Measurements from ENCODE around the gene SYPL2.
"Not testable (repeated sequence)": the region's sequence is repeated elsewhere in the genome, so short reads cannot be mapped to it uniquely, and the experiment has no call there.

Gene SYPL2

DNA sequence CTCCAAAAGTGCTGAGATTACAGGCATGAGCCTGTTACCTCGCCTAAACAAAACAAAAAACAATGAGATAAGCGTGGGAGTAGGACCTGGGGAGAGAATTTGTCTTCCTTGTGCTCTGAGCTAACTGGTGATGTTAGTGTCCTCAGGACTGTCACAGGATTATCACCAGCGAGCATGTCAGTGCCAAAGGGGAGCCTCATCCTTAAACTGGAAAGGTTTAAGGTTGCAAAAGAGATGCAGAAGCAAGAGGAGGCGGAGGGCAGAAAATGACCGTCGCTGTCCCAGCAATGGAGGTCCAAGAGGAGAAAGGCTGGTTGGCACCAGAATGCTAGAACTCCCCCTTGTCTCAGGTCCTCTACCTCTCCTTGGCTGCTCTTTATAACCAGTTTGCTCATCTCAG lies 3.9 kb downstream of the SYPL2 start:
- DNase-seq (ENCODE audit: low read depth in 2 of 3, low spot score in 2 of 3): no peak

DNA sequence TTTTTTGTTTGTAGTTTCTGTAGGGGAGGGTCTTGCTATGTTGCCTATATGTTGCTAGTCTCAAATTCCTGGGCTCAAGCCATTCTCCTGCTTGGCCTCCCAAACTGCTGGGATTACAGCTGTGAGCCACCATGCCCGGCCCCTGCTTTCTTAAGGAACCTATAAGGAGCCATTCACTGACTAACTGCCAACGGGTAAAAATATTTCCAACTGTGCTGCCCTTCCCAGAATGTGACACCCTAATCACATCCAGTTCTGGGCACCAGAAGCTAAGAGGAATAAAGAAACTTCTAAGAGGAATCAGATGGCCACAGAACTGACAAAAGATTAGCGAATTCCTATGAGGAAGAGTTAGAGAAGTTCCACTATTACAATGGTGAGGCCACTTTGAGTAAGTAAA lies 6.4 kb downstream of the SYPL2 start:
- no peak for DNase-seq (ENCODE audit: low read depth in 2 of 3, low spot score in 2 of 3)

DNA sequence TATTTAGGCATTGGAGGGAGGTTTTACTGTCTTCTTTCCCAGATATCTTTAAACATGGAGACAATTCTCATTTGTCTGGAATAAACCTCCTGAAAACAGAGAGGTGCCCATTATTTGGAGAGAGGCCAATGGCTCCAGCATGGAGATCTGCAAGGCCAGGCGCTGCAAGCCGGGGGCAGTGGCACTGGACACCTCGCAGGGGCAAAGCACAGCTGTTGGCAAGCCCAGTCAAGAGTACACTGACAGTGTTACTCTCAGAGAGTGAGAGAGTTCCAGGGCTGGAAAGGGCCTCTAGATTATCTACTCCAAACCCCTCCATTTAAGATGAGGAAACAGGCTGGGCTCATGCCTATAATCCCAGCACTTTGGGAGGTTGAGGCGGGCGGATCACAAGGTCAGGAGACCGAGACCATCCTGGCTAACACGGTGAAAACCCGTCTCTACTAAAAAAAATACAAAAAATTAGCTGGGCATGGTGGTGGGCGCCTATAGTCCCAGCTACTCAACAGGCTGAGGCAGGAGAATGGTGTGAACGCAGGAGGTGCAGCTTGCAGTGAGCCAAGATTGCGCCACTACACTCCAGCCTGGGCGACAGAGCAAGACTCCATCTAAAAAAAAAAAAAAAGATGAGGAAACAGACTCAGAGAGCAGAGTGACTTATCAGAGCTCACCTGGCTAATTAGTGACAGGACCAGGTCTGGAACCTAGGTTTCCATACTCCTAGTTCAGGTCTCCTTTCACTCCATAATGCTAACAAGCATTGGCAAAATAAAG lies 7.1 kb downstream of the SYPL2 start:
- DNase-seq (ENCODE audit: low read depth in 2 of 3, low spot score in 2 of 3): not testable (repeated sequence)

DNA sequence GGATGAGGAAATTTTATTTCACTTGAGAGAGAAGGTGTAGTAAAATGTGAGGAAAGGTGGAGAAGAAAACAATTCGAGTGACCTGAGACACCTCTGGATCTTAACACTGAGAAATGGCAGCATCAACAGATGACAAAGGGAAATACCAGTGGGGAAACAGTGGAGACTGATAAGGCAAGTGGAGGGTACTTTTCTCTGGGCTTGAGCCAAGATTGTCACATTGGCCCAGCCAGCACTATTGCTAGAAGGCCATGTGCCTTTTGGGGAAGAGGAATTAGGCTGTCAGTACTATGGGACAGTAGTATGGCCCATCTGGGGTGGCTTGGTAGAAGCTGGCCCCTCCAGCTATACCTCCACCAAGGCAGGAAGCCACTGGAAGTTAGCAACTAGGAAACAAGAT lies 8.4 kb downstream of the SYPL2 start:
- no peak for DNase-seq (ENCODE audit: low read depth in 2 of 3, low spot score in 2 of 3)

DNA sequence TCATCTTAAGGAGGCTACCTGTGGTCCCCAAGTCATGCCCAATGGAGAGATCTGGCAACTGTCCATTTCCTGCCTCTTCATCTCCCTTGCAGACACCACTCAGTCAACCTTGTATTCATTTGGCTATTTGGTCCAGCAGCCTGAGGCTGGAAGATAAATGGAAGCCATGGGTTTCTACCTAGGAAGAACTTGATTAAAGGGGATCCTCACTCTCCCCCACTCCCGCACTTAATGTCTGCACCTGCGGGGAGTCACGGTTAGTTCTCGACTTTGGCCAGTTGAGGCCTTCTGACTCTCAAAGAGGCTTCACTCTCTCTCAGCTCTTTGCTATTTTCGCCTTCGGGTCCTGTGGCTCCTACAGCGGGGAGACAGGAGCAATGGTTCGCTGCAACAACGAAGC lies 8.9 kb downstream of the SYPL2 start:
- no peak for DNase-seq (ENCODE audit: low read depth in 2 of 3, low spot score in 2 of 3)

DNA sequence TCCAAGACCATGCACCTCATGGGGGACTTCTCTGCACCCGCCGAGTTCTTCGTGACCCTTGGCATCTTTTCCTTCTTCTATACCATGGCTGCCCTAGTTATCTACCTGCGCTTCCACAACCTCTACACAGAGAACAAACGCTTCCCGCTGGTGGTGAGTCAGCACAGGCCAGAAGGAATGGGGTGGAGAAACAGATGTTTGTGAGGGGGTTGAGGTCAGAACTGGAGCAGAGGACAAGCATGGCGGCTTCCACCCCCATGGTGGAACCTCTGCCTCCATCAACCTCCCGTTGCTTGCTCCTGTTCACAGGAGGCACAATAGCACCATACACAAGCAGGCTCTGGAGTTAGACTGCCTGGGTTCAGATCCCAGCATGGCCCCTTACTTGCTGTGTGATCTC lies 10.5 kb downstream of the SYPL2 start:
- no peak for DNase-seq (ENCODE audit: low read depth in 2 of 3, low spot score in 2 of 3)

DNA sequence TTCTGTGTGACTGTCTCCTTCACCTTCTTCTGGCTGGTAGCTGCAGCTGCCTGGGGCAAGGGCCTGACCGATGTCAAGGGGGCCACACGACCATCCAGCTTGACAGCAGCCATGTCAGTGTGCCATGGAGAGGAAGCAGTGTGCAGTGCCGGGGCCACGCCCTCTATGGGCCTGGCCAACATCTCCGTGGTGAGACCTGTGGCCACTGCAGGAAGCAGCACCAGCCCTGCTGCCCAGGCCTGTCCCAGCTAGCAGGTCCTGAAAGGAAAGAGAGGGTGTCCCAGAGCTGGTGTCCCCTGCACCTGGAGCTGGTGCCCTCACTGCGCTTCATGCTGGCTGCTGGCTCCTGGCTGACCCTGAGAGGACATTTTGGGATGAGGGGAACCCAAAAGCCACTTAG lies 11.5 kb downstream of the SYPL2 start:
- DNase-seq (ENCODE audit: low read depth in 2 of 3, low spot score in 2 of 3): no peak

DNA sequence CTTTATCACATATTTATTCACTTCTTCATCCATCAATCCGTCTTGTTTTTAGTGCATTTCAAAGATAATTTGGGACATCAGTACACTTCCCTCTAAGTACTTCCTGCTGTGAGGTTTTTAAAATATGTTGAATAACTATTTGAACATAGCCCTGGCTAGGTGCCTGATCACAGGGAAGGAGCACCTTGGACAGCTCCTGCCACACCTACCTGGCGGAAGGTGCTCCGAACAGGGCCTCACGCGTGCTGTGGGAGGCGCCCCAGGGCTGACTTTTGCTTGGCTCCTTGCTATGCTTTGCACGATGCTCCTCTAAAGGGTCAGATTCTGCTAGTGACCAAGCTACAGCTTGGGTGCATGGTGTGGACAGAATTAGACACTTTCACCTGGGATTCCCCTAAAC lies 12.5 kb downstream of the SYPL2 start:
- DNase-seq (ENCODE audit: low read depth in 2 of 3, low spot score in 2 of 3): no peak

DNA sequence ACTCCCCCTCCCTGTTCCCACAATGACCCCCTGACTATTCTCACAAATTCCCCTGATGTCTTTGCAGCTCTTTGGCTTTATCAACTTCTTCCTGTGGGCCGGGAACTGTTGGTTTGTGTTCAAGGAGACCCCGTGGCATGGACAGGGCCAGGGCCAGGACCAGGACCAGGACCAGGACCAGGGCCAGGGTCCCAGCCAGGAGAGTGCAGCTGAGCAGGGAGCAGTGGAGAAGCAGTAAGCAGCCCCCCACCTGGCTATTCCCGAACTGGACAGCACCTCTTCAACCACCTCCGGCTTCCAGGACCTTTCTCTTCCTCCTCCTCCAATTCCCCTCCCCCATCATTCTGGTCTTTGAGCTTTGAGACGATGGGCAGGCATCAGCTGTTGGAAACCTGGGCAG lies 13.0 kb downstream of the SYPL2 start:
- DNase-seq (ENCODE audit: low read depth in 2 of 3, low spot score in 2 of 3): no peak

DNA sequence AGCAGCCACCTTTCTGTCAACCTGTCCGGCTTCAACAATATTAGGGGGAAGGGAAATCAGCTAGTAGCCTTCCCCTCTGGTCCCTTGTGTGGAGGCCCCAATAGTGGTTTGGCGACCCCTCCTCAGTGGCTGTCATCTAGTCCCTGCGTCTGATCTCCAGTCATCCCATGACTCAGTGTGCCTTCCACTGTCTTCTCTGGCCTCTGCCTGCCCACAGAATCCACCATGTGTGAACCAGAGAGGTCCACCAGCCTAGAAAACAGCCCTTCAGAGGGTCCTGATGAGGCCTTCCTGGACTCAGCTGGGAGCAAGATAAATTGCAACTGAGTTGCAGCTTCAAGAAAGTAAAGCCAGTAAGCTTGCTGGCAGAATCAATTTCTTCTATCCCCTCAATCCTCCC lies 13.6 kb downstream of the SYPL2 start:
- no peak for DNase-seq (ENCODE audit: low read depth in 2 of 3, low spot score in 2 of 3)

DNA sequence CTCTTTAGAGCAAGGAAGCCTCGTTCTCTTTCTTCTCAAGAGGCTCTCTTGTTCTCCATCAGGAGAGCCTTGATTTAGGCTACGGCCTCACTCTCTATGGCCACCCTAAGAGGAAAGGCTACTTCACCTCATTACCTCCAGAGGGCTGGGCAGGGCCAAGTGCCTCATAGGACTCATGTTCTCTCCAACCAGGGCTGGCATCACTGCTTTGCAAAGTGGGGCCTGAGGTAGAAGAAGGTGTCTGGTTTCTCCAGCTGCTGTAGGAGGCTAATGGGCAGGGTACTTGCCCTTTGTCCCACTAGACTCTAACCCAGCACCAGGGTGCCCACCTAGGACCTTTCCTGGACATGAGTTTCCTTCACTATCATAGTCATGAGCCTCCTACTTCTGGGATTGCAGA lies 15.3 kb downstream of the SYPL2 start:
- DNase-seq (ENCODE audit: low read depth in 2 of 3, low spot score in 2 of 3): no peak

DNA sequence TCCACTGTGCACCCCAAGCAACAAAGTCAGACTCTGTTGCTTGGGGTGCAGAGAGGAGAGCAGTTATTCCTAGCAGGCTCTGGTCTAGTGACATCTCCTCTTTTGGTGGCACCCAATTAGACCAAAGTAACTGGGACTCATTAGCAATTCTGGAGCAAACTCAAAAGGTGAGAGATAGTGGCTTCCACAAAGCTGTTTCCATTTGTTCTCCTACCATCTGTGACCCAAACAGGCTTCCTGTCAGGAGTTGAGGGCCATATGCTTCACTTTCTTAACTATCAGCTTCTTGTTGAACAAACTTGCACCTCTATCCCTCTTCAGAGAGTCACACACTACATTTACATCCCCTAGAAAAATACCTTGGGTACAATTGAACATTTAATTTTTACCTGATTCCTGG lies 15.9 kb downstream of the SYPL2 start:
- no peak for DNase-seq (ENCODE audit: low read depth in 2 of 3, low spot score in 2 of 3)

DNA sequence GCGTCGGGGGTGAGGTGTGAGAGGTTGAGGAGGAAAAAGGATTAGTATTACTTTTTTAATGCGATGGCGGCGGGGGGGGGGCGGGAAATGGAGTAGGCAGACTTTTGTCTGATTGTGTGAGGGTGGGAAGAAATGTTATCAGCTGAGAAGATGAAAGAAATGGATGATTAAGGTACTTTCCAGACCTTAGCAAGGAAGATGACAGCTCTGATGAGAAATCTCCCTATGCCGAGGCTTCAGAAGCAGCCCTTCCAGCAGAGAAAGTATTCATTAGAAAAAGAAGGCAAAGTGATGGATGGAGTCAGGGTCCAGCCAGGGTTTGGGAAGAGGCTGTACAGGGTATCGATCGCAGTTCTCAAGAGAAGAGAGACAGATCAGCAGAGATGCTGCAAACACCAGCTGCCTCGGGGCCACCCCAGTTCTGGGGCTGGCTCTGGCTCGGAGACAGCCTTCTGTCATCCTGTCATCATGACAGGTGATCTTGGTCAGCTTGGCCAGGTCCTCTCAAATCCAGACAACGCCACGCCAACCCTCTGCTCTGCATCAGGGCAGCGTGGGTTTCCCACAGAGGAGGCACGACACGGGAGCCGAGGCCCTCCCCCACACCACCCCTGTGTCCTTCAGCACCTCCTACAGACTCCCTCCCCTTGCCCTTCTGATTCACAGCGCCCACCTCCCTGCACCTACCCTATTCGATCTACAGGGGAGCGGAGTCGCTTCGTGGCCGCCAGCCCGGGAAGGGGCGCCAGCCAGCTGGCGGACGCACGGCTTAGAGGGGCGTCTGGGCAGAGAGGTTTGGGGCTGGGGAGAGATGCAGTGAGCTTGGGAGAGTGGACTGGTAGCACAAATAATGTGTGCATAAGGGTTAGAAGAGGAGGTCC lies 16.7 kb downstream of the SYPL2 start:
- DNase-seq (ENCODE audit: low read depth in 2 of 3, low spot score in 2 of 3): no peak

DNA sequence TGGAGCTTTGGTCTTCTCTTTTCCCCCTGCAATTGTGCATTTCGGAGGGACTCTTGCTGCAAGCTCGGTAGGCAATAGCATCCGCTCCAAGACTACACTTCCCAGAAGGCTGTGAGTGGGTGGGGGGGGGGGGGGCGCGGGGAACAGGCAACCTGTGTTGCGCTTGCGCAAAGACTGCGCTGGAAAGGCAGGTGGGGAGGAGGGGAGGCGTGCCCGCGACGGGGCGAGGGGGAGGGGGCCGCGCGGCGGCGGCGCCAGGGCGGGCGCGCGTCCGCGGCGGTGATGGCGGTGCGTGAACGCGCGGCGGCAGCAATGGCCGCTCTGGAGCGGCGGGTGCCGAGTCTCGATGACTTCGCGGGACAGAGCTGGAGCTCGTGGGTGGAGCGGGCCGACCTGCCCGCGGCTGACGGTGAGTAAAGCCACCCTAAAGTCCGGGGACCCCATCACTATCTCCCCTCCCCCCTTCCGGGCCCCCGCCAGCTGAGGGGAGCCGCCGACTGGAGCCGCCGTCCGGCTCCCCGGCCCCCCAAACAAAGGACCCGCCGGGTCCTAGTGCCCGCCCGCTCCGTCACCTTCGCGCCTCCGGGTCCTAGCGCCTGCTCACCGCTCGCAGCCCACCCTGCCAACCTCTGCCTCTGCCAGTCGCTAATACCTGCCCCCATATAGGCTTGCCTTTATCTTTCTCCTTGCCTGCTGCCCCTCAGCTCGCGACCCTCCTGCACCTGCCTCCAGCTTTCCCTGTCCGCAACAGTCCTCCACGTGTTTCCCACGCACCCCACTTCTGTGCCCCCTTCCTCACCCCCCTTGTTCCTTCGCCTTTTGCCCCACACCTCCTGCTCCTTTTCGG lies 17.5 kb downstream of the SYPL2 start, which contains the start of gene ATXN7L2:
TSS of gene ATXN7L2 (plus strand) at position 234 of the 847 bp plus-strand sequence. CDS start at position 283, 49 bp downstream.
- peak; percentile 61 to 87 (median 81) for DNase-seq (ENCODE audit: low read depth in 2 of 3, low spot score in 2 of 3)

DNA sequence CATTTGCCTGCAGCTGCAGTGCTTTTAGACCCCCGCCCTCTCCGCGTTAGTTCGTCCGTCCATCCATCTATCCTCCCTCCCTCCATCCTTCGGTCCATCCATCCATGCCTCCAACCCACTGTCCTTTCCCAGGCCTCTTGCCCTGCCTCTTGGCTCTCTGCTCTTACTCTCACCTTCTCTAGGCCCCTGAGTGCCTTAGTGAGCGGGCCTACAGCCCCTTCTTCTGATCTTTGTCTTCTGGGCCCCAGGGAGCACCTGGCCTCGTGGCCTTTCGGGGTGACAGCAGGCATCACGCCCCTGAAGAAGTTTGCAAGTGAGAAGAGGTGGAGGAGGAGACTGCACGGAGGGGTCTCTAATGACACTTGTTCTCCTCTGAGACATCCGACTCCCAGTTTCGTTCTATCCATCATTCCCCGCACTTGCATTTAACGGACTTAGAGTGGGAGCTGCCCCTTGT lies 18.2 kb downstream of the SYPL2 start:
- no peak for DNase-seq (ENCODE audit: low read depth in 2 of 3, low spot score in 2 of 3)

DNA sequence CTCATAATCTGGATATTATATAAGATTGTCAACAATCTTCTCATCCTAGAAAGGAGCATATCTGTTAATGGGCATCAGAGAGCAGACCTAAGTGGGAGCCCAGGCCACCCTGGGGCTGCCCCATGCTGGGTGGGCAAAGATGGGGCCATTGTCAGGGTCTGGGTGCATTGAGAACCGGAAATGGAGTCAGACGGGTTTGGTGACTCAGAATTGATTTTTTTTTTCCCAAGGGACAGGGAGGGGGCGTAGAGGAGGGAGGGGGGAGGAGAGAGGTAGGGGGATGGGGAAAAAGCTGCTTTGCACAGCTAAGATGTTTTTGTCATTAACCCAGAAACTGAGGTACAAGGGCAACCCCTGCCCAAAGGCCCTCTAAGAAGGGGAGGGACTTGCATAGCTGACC lies 18.7 kb downstream of the SYPL2 start:
- no peak for DNase-seq (ENCODE audit: low read depth in 2 of 3, low spot score in 2 of 3)

DNA sequence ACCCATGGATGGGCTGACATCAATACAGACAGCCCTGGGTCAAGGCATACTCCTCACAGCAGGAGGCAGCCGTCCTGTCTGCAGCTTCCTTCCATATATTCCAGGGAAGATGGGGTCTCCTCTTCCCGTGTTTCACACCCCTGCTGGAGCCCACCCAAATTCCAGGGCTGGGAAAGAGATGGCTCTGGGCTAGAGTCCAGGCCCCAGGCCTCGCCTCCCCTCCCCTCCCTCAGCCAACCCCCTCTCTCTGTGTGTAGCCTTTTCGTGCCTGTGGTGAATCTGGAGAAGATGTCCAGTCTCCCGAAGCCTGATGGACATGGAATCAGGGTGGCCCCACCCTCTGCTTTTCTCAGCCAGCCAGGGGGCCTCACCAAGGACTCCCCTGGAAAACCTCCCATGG lies 20.9 kb downstream of the SYPL2 start:
- DNase-seq (ENCODE audit: low read depth in 2 of 3, low spot score in 2 of 3): no peak

DNA sequence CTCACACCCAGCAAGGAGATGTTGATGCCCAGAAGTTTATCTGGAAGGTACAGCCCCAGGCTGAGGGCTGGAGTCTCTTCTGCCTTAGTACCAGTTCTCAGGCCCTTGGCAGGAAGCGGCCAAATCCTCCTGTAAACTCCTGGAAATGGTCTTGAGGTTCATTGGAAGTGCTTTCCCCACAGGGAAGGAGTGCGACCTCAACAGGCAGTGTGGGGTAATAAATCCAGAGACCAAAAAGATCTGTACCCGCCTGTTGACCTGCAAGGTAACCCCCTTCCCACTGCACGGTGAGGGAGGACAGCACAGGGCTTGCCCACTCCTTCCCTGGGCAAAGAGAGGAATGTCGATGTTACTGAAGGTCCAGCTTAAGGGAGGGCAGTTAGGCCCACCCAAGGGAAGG lies 21.9 kb downstream of the SYPL2 start:
- DNase-seq (ENCODE audit: low read depth in 2 of 3, low spot score in 2 of 3): no peak

DNA sequence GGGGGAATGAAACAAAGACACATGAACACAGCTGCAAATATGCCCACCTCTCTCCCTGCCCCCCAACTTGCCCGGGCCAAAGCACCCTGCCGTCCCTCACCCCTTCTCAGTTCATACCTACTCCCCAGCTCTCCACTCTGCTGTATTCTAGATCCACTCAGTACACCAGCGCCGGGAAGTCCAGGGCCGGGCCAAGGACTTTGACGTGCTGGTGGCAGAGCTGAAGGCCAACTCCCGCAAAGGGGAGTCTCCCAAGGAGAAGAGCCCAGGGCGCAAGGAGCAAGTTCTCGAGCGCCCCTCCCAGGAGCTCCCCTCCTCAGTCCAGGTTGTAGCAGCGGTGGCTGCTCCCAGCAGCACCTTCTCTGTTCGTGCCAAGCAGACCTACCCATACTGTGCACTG lies 22.4 kb downstream of the SYPL2 start:
- DNase-seq (ENCODE audit: low read depth in 2 of 3, low spot score in 2 of 3): no peak

DNA sequence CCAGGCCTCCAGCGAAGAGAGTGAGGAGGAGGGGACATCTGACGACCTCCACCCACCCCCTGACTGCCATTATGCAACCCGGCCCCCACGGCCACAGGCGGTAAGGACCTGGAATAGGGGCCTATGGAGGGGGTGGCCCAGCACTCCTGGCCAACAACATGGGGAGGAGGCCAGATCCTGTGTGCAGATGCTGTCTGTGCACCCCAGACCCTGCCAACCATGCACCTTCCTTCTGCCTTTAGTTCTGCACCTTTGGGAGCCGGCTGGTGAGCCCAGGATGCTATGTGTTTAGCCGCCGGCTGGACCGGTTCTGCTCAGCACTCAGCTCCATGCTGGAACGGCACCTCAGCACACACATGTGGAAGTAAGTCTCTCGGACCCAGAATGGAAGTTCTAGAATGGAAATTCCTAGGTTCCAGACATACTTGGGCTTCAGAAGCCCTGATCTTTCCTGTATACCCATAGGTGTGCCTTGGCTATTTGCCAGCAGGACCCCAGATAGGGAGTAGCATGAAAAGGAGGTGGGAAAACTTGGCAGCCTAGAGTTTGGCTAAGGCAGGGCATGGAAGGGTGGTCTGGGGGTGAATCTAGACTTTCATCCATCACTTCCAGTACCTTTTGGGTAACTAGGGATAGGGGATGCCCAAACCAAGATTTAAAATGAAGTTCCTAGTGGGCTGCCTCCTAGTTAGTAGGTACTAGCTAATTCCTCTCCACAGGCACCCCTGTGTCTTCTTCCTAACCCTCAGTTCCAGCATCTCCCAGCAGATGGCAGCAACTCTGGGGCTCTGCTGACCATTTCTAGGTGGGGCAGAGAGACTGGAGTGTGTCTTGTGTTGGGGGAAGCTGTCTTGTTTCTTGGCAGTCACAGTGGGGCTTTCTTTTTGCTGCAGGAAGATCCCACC lies 23.9 kb downstream of the SYPL2 start:
- no peak for DNase-seq (ENCODE audit: low read depth in 2 of 3, low spot score in 2 of 3)

Measured in activated CD8-positive, alpha-beta memory T cell treated with anti-CD3 and anti-CD28 coated beads for 48 hours (primary cell).